GM18526 (cell line): ENCODE results near the gene CEP128.

Source experiments
- POLR2A ChIP-seq: IDR thresholded peaks from 3 replicates; pipeline ENCODE4 v1.6.1; 2011; ENCODE audit not compliant: insufficient read length; ENCODE audit errors: extremely low read depth

CEP128 gene

DNA sequence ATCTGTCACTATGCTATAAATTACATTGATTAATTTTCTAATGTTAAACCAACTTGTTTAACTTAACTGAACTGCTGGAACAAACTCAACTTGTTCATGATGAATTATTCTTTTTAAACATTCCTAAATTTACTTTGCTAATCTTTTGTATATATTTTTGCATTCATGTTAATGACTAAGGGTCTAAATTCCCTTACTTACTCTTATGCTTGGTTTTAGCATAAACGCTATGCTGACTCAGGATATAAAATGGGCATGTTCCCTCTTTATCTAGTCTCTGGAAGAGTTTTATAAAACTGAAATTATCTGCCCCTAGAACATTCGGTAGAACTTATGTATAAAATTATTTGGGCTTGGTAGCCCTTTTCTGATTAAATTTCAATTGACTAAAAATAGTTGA is 387.4 kb downstream of the CEP128 start:
- no peak for TF ChIP-seq POLR2A

DNA sequence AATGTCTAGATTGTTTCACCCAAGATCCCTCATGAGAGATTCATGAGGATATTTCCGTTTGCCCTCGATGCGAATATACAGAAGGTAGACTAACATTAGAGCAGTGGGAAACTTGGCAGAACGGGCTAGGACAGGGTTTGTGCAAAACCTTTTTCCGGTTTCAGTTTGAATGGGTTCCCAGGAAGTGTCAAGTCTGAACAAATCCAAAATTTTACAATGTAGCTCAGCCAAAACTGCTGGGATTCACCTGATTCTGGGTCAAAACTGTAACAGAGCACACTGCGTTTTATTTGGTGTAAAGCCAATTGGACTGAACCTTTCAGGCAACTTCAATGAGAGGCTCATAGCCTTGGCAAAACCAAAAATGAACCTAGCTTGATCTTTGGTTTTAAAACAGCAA is 392.4 kb downstream of the CEP128 start:
- TF ChIP-seq POLR2A, result no peak

DNA sequence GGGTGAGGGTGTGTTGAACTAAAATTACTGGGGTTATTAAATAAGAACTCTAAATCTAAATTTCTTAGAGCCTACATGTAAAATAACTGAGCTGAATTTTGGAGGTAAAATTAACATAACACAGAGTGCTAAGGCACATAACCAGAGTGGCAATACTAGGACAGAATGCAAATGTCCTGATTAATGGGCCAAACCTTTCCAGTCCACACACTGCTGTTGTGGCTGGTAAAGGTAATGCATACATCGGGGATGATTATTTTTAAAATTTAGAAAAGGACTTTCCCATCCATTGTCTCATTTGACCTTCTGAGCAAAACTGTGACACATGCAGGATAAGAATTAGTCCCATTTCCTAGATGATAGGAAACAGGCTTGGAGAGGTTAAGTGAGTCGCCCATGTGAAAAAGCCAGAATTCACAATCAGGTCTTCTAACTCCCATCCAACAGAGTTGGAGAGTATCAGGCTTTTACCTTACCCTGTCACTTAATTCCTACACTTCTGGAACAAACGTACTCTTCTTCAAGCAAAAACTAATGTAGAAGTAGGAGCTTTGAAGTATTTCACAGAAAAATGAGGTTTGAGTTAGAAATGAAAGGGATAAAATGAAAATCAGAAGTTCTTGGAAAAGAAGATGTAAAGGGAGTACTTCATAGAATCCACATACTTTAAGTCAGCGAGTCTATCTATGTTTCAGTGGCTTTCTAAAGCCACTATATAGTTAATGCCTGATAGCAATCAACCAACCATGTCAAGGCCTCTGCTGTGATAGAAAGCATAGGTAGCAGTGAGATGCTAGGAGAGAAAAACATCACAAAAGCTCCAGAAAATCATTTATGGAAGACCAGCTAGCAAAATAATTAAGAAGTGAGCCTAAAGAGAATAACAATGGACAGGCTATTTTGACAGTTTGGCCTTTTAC is 395.3 kb downstream of the CEP128 start:
- TF ChIP-seq POLR2A, result no peak

DNA sequence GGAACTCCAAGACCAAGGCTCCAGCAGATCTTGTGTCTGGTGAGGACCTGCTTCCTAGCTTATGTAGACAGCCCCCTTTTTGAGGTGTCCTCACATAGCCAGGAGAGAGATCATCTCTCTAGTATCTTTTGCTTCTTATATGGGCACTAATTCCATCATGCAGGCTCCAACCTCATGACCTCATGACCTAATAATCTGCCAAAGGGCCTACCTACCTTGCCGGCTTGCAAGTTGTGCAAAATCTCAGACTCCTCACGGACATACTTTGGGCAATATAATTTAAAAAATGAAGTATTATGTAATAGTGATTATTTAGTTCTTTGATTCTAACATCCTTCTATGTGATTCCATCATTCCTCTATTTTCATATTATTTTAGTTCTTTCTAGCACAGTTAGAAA is 397.2 kb downstream of the CEP128 start:
- no peak for TF ChIP-seq POLR2A

DNA sequence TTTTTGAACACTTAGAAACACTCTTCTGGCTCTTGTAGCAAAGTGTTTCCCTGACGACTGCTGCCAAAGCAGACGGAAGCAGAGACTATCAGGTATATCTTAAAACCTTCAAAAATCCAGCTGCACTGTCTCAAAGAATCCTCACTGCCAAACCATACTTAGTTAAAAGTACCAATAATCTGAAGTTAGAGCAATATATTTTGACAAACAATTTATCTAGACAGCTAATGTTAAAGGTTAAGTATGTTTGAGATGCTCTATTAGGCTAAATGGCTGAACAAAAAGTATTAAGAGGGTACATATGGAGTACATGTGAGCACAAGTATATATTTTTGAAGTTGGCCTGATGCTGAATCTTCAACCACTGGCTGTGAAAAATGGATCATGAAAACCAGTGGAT is 398.3 kb downstream of the CEP128 start:
- TF ChIP-seq POLR2A, result no peak

DNA sequence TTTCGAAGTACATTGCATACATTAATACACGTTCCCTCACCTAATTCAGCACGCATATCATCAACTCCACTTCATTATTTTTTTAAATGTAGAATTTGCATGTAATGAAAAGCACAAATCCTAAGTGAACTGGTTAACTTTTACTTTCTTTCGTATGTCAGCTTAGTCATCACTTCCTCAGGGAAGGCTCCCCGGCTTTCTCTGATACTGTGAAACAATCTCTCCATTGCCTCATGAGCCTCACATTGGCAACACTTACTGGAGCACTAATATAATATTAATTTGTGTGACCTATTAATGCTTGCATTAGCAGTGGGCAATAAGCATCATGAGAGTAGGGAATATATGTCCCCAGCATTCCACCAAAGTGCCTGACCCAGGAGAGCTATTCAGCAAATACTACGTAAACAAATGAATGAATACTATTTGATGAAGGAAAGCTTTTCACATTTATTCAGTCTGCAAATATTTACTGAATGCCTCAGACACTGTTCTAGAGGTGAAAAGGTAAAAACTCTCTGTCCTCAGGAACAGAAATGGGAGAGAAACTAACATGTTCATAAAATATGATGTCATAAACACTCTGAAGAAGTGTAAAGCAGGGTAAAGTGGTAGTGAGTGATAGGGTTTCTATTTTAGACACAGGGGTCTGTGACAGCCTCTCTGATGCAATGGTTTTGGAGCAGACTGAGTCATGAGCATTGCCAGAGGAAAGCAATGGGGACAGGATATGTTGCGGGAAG is 402.7 kb downstream of the CEP128 start:
- no peak for TF ChIP-seq POLR2A

DNA sequence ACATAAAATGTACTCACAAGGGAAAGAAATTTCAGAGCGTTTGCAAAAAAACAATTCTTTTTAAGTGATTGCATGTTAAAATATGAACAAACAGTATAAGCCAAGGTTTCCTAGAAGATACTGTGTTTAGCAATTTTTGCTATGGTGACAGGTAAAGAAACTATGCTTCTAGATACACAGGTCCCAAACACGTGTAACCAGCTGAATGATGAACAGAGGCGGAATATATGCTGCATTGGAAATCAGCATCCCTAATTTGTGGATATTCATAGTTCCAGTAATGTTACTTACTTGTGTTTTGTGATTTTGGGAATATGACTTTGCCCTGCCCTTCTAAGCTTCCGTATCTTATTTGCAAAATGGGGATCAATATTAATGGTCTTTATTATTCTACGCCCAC is 403.9 kb downstream of the CEP128 start:
- no peak for TF ChIP-seq POLR2A

DNA sequence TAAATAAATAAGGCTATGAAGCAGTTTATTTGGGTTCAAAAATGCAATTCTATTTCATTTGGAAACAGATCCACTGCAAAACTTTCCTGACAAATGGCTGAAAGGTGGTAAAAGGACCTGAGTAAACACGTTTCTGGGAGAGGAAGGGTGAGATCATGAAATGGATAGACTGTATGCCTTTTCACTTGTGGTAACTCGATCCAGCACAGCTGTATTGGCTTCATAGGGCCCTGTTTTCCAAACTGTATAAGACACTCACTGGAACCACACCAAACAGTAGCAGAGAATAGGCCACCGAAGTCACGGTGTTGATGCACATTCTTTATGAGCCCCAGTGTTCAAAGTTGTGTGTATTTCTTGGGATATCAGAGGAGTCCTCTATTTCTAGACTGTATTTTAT is 405.1 kb downstream of the CEP128 start:
- TF ChIP-seq POLR2A, result no peak

DNA sequence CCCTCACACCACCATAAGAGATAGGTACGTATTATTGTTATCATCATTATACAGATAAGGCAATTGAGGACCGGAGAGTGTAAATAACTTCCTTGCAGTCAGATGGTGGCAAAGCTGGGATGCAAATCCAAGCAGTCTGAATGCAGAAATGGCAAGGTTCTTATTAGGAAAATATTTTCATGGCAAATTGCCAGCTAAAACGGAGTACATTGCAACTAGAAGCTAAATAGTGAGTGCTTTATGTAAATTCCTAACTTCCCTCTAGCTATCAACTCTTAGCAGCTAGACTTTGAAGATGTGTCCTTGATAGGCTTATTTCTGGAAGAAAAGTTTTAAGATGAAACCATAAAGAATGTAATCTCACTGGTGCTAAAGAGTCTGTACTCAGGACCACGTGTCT is 406.4 kb downstream of the CEP128 start:
- no peak for TF ChIP-seq POLR2A

DNA sequence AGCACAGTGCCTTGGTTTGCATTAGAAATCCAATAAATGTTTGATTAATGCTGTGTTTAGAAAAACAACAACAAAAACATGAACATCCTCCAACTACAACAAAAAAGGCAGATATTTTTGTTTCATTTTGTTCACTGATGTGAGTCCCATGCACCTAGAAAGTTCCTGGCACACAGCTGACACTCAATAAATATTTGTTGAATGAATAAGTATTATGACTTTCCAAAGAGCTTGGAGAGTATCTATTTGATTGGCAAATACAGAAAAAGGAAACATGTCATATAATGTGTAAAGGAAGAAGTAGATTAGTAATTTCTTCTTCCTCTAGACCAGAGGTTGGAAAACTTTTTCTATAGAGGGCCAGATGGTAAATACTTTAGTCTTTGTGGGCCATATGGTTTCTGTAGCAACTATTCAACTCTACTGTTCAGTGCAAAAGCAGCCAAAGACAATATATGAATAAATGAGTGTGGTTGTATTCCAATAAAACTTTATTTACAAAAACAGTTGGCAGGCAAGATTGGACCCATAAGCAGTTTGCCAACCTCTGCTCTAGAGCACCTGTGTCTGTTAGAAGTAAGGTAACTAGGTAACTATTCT is 417.9 kb downstream of the CEP128 start:
- no peak for TF ChIP-seq POLR2A

DNA sequence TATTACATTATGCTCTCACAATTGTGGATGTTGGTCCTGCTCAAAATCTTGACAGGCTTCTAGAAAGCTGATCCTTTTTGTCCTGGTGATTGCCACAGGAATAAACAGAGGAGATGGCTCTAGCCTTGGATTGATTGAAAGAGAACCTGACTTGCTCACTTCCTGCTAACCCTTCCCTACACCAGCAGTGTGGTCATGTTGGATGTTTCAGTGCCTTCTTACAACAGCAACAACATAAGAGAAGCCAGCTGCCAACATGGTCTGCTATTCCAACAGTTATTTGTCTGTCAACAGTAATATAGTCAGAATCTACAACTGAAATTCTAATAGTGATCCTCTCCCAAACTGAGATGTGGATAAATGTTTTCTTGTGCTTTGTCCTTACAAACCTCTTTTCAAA is 418.6 kb downstream of the CEP128 start:
- TF ChIP-seq POLR2A, result no peak

DNA sequence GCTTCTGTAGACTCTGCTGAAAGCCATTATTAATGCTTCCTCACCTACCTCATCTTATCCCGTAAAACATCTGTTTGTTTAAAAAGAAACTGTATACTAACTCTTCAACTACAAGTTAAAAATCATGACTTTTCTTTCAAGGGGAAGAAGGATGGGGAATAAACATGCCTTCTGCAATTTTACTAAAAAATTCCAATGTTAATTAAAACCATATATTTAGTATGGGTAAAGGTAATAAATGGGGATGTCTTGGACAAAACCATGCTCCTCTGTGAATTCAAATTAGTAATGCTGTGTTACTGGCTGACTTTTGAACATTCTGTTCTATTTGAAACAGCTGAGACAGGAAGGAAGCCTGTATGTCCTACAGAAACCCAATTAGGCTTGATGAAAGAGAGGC is 419.1 kb downstream of the CEP128 start:
- no peak for TF ChIP-seq POLR2A

DNA sequence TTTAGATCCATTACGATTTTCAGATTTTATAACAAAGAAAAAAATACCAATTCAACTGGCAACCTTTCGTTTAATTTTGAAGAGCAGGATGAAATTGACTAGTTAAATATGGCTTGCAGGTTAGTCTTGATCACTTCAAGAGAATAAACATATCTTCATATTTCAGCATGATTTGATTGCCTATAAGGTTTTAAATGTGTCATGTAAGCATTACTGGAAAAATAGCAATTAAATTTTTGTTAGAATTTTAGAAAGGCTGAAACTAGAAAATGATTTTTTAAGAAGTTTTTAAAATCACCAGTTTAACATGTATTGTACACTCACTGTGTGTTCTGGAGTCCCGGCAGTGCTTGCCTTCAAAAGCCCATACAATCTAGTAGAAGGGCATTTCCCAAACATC is 420.1 kb downstream of the CEP128 start:
- TF ChIP-seq POLR2A, result no peak

DNA sequence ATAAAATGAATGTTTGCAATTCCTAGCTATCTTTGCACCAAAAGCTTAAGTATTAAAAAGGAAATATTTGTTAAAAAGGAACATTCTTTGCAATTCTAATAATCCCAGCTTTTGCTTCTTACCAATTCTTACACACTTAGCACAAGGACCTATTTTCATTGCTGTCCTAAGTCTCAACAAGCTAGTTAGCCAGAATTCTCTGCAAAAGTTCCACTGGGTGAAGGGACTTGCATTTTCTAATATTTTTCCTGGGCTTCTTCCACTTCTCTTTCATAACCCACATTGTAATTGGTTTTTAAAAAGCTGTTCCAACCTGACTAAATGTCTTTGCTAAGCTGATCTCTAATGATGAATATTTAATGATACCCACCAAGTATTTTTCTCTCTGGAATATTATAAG is 422.5 kb downstream of the CEP128 start:
- no peak for TF ChIP-seq POLR2A

DNA sequence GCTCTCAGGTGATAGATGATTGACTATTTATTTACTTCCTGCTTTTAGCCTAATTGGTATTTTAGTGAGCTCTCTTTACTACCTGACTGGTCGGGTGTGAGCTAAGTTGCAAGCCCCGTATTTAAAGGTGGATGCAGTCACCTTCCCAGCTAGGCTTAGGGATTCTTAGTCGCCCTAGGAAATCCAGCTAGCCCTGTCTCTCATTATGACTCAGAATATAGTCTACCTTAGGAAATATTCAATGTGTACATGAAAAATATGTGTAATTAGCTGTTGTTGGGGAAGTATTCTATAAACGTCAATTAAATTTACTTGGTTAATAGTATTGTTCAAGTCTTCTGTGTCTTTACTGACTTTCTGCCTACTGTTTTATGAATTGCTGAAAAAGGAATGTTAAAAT is 423.4 kb downstream of the CEP128 start:
- no peak for TF ChIP-seq POLR2A

DNA sequence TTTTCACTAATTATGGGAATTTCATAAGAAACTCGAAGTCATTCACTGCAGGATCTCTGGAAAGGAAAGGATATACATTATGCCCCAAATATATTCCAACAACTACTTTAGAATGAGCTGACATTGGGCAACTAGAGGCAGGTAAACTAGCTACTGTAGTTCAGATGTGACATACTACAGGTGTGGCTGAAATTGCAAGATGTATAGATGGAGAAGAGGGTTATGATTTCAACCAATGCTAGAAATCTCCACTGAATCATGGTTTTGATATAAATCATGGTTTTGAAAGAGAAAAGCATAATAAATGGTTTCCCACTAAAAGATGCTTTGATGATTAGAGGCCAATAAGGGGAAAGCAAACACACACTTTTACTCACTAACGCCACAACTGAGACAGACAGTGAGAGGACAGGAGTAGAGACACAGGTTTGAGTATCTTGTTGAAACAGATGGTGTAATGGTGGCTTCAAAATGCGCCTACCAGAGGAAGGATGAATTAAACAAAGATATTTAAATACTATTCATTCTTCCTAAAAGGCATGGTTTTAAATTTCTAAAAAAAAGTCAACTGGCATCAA is 434.2 kb downstream of the CEP128 start:
- no peak for TF ChIP-seq POLR2A
